Neuronal stem cell (in vitro differentiated cells): ENCODE results near the gene LOC128125822. TPM values are rescaled to one million over a fixed set of nuclear protein-coding genes. Genes with fewer than 3 reads are reported as not detected.
A peak's percentile ranks its signal among the peaks of the same experiment; 100 is the strongest.

ENCODE experiments used
- DNase-seq: peaks from one replicate; pipeline ENCODE4 v3.0.0-alpha.2; 2013; ENCODE audit warnings: low spot score
- H2AFZ ChIP-seq: one replicate; pipeline ENCODE4 v1.6.1; 2013; ENCODE audit warnings: mild to moderate bottlenecking, low read length, inconsistent platforms
- H2AK5ac ChIP-seq: 2 replicates; pipeline ENCODE4 v1.6.1; 2013; ENCODE audit warnings: low read depth, mild to moderate bottlenecking, inconsistent platforms, low read length, moderate library complexity, mixed read lengths
- H2BK120ac ChIP-seq: 2 replicates; pipeline ENCODE4 v1.6.1; 2013; ENCODE audit warnings: low read depth, mild to moderate bottlenecking, inconsistent platforms, low read length, moderate library complexity, mixed read lengths
- H2BK12ac ChIP-seq: one replicate; pipeline ENCODE4 v1.6.1; 2013; ENCODE audit warnings: low read length, inconsistent platforms
- H2BK15ac ChIP-seq: 2 replicates; pipeline ENCODE4 v1.6.1; 2013; ENCODE audit warnings: mild to moderate bottlenecking, low read length, inconsistent platforms, mixed read lengths
- H2BK5ac ChIP-seq: one replicate; pipeline ENCODE4 v1.6.1; 2013; ENCODE audit warnings: inconsistent platforms, mild to moderate bottlenecking, low read length, moderate library complexity
- H3K14ac ChIP-seq: one replicate; pipeline ENCODE4 v1.6.1; 2013; ENCODE audit warnings: low read length, inconsistent platforms
- H3K18ac ChIP-seq: 2 replicates; pipeline ENCODE4 v1.6.1; 2013; ENCODE audit warnings: low read length, inconsistent platforms
- H3K23ac ChIP-seq: 2 replicates; pipeline ENCODE4 v1.6.1; 2013; ENCODE audit warnings: low read depth, mild to moderate bottlenecking, mixed read lengths, low read length, inconsistent platforms; ENCODE audit not compliant: poor library complexity
- H3K27ac ChIP-seq: replicated peaks from 3 replicates; pipeline ENCODE4 v1.5.1; 2013; ENCODE audit warnings: low read length, inconsistent platforms
- H3K27me3 ChIP-seq, 3 experiments: 2 replicates each; pipeline ENCODE4 v1.6.1; 2013; ENCODE audit warnings: low read length in 3 of 3, mild to moderate bottlenecking in 2 of 3, inconsistent platforms in 1 of 3, low read depth in 1 of 3, mixed read lengths in 1 of 3, moderate library complexity in 1 of 3; ENCODE audit not compliant: control insufficient read depth in 3 of 3, insufficient read depth in 3 of 3
- H3K36me3 ChIP-seq, 2 donors: replicated peaks in 1 of 2; 2 replicates each; pipeline ENCODE4 v1.6.1; 2013; ENCODE audit warnings: low read length in 2 of 2; ENCODE audit not compliant: control insufficient read depth in 2 of 2, insufficient read depth in 2 of 2
- H3K4ac ChIP-seq: 2 replicates; pipeline ENCODE4 v1.6.1; 2013; ENCODE audit warnings: inconsistent platforms, mild to moderate bottlenecking, low read length, moderate library complexity
- H3K4me1 ChIP-seq, 2 donors: 1 replicate in 1 of 2; 2 replicates in 1 of 2; pipeline ENCODE4 v1.6.1; 2013; ENCODE audit warnings: low read length in 2 of 2, low read depth in 1 of 2; ENCODE audit not compliant: control insufficient read depth in 2 of 2, insufficient read depth in 1 of 2
- H3K4me2 ChIP-seq: one replicate; pipeline ENCODE4 v1.6.1; 2013; ENCODE audit warnings: mild to moderate bottlenecking, low read length, inconsistent platforms; ENCODE audit not compliant: insufficient read depth, poor library complexity, severe bottlenecking
- H3K4me3 ChIP-seq, 2 donors: 2 replicates each; pipeline ENCODE4 v1.5.1; 2013; ENCODE audit warnings: low read length in 2 of 2, mild to moderate bottlenecking in 2 of 2, inconsistent platforms in 1 of 2, moderate library complexity in 1 of 2
- H3K79me1 ChIP-seq: one replicate; pipeline ENCODE4 v1.6.1; 2013; ENCODE audit warnings: low read depth, mild to moderate bottlenecking, inconsistent platforms, low read length, moderate library complexity
- H3K9ac ChIP-seq: one replicate; pipeline ENCODE4 v1.6.1; 2013; ENCODE audit warnings: mild to moderate bottlenecking, low read depth, low read length, inconsistent platforms; ENCODE audit not compliant: poor library complexity
- H3K9me3 ChIP-seq, 2 donors: replicated peaks in 1 of 2; 2 replicates each; pipeline versions ENCODE3 to v1.6.1; 2013; ENCODE audit warnings: low read length in 2 of 2, mild to moderate bottlenecking in 2 of 2, inconsistent platforms in 1 of 2, low read depth in 1 of 2, mixed read lengths in 1 of 2, moderate library complexity in 1 of 2; ENCODE audit not compliant: control insufficient read depth in 2 of 2, insufficient read depth in 1 of 2
- H4K8ac ChIP-seq: one replicate; pipeline ENCODE4 v1.6.1; 2013; ENCODE audit warnings: low read depth, mild to moderate bottlenecking, inconsistent platforms, low read length, moderate library complexity
- H4K91ac ChIP-seq: one replicate; pipeline ENCODE4 v1.6.1; 2013; ENCODE audit warnings: low read length, low read depth, mild to moderate bottlenecking, inconsistent platforms; ENCODE audit not compliant: poor library complexity
- WGBS, 2 donors: extraction: QIAGEN DNeasy Blood & Tissue Kit; methylation state at CpG; one replicate each; pipeline ENCODE4 v1.1.7; 2013; ENCODE audit warnings: missing lambda C conversion rate in 2 of 2, mixed read lengths in 1 of 2; ENCODE audit not compliant: insufficient read length in 2 of 2, insufficient replicate concordance in 1 of 2; ENCODE audit errors: extremely low coverage in 2 of 2; 5-methylcytosine and 5-hydroxymethylcytosine counted together
- small RNA-seq: library from polyadenylated mRNA; stranded (forward); fragments of <200 nt; extraction: miRNeasy Mini kit (QIAGEN cat#:217004); gene quantifications from one replicate; pipeline ENCODE3, GENCODE V24; 2013; ENCODE audit not compliant: insufficient read depth

LOC128125822 gene

DNA sequence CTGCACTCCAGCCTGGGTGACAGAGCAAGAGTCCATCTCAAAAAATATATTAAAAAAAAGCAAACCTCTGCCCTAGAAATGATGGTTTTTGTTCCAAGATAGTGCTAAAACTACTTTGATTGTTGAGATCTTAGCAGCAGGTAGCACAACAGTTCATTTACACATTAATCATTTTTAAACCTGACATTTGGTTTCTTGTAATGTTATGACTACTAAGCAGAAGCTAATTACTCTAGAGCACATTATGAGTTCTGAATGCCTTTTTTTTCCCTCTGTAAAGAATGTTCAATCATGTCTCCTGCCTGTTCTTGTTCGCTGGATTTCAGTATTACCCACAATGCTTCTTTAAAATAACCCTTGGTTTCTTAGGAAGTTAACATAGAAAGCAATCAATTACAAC is 38.7 kb downstream of the LOC128125822 start:
- H2AFZ ChIP-seq, result no peak overlapping the region
- no peaks in the 10 kb centered on the region for H3K27me3 ChIP-seq
- H3K4me2 ChIP-seq, result no peak overlapping the region
- H2BK5ac ChIP-seq, result no peak overlapping the region
- H2BK15ac ChIP-seq, result no peak overlapping the region
- H3K27ac ChIP-seq, result no peak overlapping the region
- no peak overlapping the region for H3K14ac ChIP-seq
- H3K9me3 ChIP-seq, result no peaks in the 10 kb centered on the region
- no peak overlapping the region for H3K23ac ChIP-seq
- no peak overlapping the region for H2AK5ac ChIP-seq
- no peaks in the 10 kb centered on the region for H3K36me3 ChIP-seq
- no peak overlapping the region for H3K4me3 ChIP-seq
- H3K4ac ChIP-seq, result no peak overlapping the region
- no peak for DNase-seq
- H4K8ac ChIP-seq, result no peak overlapping the region
- H3K18ac ChIP-seq, result no peak overlapping the region
- H2BK120ac ChIP-seq, result no peak overlapping the region
- no peak overlapping the region for H3K9ac ChIP-seq
- no peak overlapping the region for H2BK12ac ChIP-seq
- peaks cover 0 to under 1% of the 10 kb centered on the region in 2 donors for H3K4me1 ChIP-seq
- no peaks in the 10 kb centered on the region for H3K79me1 ChIP-seq
- WGBS, 2 donors, result no CpG with 5 or more reads among the region's 1 CpG
- no peak overlapping the region for H4K91ac ChIP-seq

- no CpG with 5 or more reads among the region's 1 CpG for WGBS, 2 donors
- no peak overlapping the region for H4K8ac ChIP-seq
- no peak overlapping the region for H3K18ac ChIP-seq
- no peak overlapping the region for H4K91ac ChIP-seq
- H3K9me3 ChIP-seq, result no peaks in the 10 kb centered on the region
- no peak overlapping the region for H3K14ac ChIP-seq
- H3K36me3 ChIP-seq, result no peaks in the 10 kb centered on the region
- H2AK5ac ChIP-seq, result no peak overlapping the region
- H3K27ac ChIP-seq, result no peak overlapping the region
- no peak overlapping the region for H3K4me2 ChIP-seq
- H3K4ac ChIP-seq, result no peak overlapping the region
- H2BK12ac ChIP-seq, result no peak overlapping the region
- no peak for DNase-seq
- no peak overlapping the region for H3K4me3 ChIP-seq
- no peak overlapping the region for H2AFZ ChIP-seq
- no peak overlapping the region for H2BK5ac ChIP-seq
- peaks cover 0 to 4% of the 10 kb centered on the region in 2 donors for H3K4me1 ChIP-seq
- no peak overlapping the region for H2BK15ac ChIP-seq
- H3K23ac ChIP-seq, result no peak overlapping the region
- no peak overlapping the region for H3K9ac ChIP-seq
- no peaks in the 10 kb centered on the region for H3K79me1 ChIP-seq
- H3K27me3 ChIP-seq, result no peaks in the 10 kb centered on the region
- no peak overlapping the region for H2BK120ac ChIP-seq
Observed at GRCh38 chr6:63611560-63611959, 39.3 kb downstream of the LOC128125822 start.

- H3K9ac ChIP-seq, result no peak overlapping the region
- no peaks in the 10 kb centered on the region for H3K27me3 ChIP-seq
- no peak overlapping the region for H4K91ac ChIP-seq
- no peak overlapping the region for H2BK120ac ChIP-seq
- no CpG with 5 or more reads among the region's 1 CpG for WGBS, 2 donors
- no peak overlapping the region for H3K4ac ChIP-seq
- no peak overlapping the region for H2BK12ac ChIP-seq
- no peak overlapping the region for H2AK5ac ChIP-seq
- no peak overlapping the region for H3K27ac ChIP-seq
- no peaks in the 10 kb centered on the region for H3K36me3 ChIP-seq
- H3K4me3 ChIP-seq, result no peak overlapping the region
- H3K9me3 ChIP-seq, result no peaks in the 10 kb centered on the region
- H3K14ac ChIP-seq, result no peak overlapping the region
- H2BK15ac ChIP-seq, result no peak overlapping the region
- H3K4me1 ChIP-seq, result peaks cover 0 to 4% of the 10 kb centered on the region in 2 donors
- no peak overlapping the region for H4K8ac ChIP-seq
- no peak for DNase-seq
- H2AFZ ChIP-seq, result peak overlapping the region; percentile 51
- H3K18ac ChIP-seq, result no peak overlapping the region
- no peak overlapping the region for H3K4me2 ChIP-seq
- H2BK5ac ChIP-seq, result no peak overlapping the region
- no peaks in the 10 kb centered on the region for H3K79me1 ChIP-seq
- no peak overlapping the region for H3K23ac ChIP-seq
Observed at GRCh38 chr6:63615590-63615989, 43.3 kb downstream of the LOC128125822 start.

Small RNA genes lying within 50 kb of the gene (small RNA-seq; reads per million reads assigned to genes)
- gene AL513043.1, result not detected
